ENCODE results near the gene MAPK6. TPM values are rescaled to one million over a fixed set of nuclear protein-coding genes. Genes with fewer than 3 reads are reported as not detected.

MAPK6 gene
- total and polyA plus RNA-seq, 9 of the 15 experiments (the other 6 are each of a cell fraction or from before 2014, with no cell fraction given) = 28.5 to 97.1 (median 74.0) TPM

- ChIA-PET POLR2A (interaction anchor here (0.5 to 2.0 kb wide), 5 partner anchors 9 to 85 kb away, joined by 3 to 7 read pairs (median 3); no protein-coding TSS in a partner anchor), CTCF (ENCODE audit: low intra/inter-chr PET ratio) (no interaction called here)
- H3K9me3 ChIP-seq (replicated peaks; ENCODE audit: control insufficient read depth, insufficient read depth, low read depth, low read length) = no peaks in the 10 kb centered on the region
- no peaks in the 10 kb centered on the region for H3K4me1 ChIP-seq (replicated peaks in 1 of 2; ENCODE audit: control insufficient read depth in 2 of 2, insufficient read depth in 2 of 2, low read length in 2 of 2)
- no peak overlapping the region for H3K27ac ChIP-seq (ENCODE audit: extremely low read depth, low read depth, low read length)
- WGBS (ENCODE audit: insufficient coverage, low coverage, missing lambda C conversion rate) = 21% methylated on average over 5 of the region's 5 CpGs
- ATAC-seq (no peak), DNase-seq (ENCODE audit: extremely low read depth in 1 of 4, low spot score in 3 of 4) (no peak), FAIRE-seq (no peak)
- H4K20me1 ChIP-seq (replicated peaks; ENCODE audit: control insufficient read depth, insufficient read depth, low read length) = no peaks in the 10 kb centered on the region
- peaks cover 3 to 9% of the 10 kb centered on the region in 2 experiments; a peak in 2 of 5 replicates for H3K27me3 ChIP-seq (ENCODE audit: control insufficient read depth in 2 of 2, insufficient read depth in 2 of 2, low read length in 2 of 2)
- TF ChIP-seq SAFB (IDR thresholded peaks at IDR 0.05; ENCODE audit: borderline replicate concordance, low read depth, low read length) (no peak), TARDBP (IDR thresholded peaks at IDR 0.05) (no peak), ZNF77 (CRISPR knock-in tag; IDR thresholded peaks at IDR 0.05) (no peak), OTX1 (CRISPR knock-in tag; IDR thresholded peaks at IDR 0.05) (no peak), ZNF41 (CRISPR knock-in tag; conservative IDR thresholded peaks at IDR 0.05) (no peak), ZBTB7A (IDR thresholded peaks at IDR 0.05; ENCODE audit: borderline replicate concordance, control insufficient read depth, low read depth, low read length) (no peak), NFE2L1 (tag; IDR thresholded peaks at IDR 0.05; ENCODE audit: borderline replicate concordance, low read depth) (no peak), SMARCA5 (IDR thresholded peaks at IDR 0.05) (no peak), ZNF445 (CRISPR knock-in tag; IDR thresholded peaks at IDR 0.05; ENCODE audit: low read depth) (no peak), ZNF589 (CRISPR knock-in tag; IDR thresholded peaks at IDR 0.05; ENCODE audit: low read depth) (no peak), FIP1L1 (IDR thresholded peaks at IDR 0.05; ENCODE audit: low read depth, low read length, poor library complexity, severe bottlenecking) (no peak), SOX6 (IDR thresholded peaks at IDR 0.05) (no peak), ZBTB49 (CRISPR knock-in tag; IDR thresholded peaks at IDR 0.05; ENCODE audit: borderline replicate concordance) (no peak), DACH1 (IDR thresholded peaks at IDR 0.05; ENCODE audit: partially characterized antibody) (no peak), ZNF695 (CRISPR knock-in tag; IDR thresholded peaks at IDR 0.05) (no peak), ZFX (CRISPR knock-in tag; IDR thresholded peaks at IDR 0.05) (no peak)
- intact Hi-C loops (cut with micrococcal nuclease) = no loop called here
- H3K9ac ChIP-seq (ENCODE audit: insufficient read depth in 1 of 2, low read depth in 2 of 2, low read length in 2 of 2) = no peak overlapping the region
- H3K4me2 ChIP-seq (ENCODE audit: insufficient read depth, low read length) = no peak overlapping the region
- no TSS peak for BruUV-seq (replicated peaks)
- H3K4me3 ChIP-seq = no peak overlapping the region
- in situ Hi-C loops (cut with MboI) = no loop called here
- no peak overlapping the region for H2AFZ ChIP-seq (ENCODE audit: low read depth, low read length)
- no peaks in the 10 kb centered on the region for H3K79me2 ChIP-seq (ENCODE audit: control insufficient read depth, insufficient read depth, low read length)
- no peaks in the 10 kb centered on the region for H3K9me1 ChIP-seq (ENCODE audit: control insufficient read depth, insufficient read depth, low read length)
- peaks cover 8% of the 10 kb centered on the region; the same call in 1 of the 3 replicates for H3K36me3 ChIP-seq (ENCODE audit: control insufficient read depth, insufficient read depth, low read length)
Measured at GRCh38 chr15:52069559-52069958, 50.5 kb downstream of the MAPK6 start.

Data from K562 (cell line).